ENCODE data around the gene ZC3H6.
"Not testable (repeated sequence)": the region's sequence is repeated elsewhere in the genome, so short reads cannot be mapped to it uniquely, and the experiment has no call there.

Gene ZC3H6

GRCh38 chr2:112340475-112341267 lies 65.3 kb downstream of the ZC3H6 start:
- no peak for DNase-seq

- no peak for DNase-seq
Observed at GRCh38 chr2:112342067-112342550, 66.7 kb downstream of the ZC3H6 start.

GRCh38 chr2:112343827-112344585 lies 68.6 kb downstream of the ZC3H6 start:
- no peak for DNase-seq

GRCh38 chr2:112345030-112346027 lies 69.9 kb downstream of the ZC3H6 start:
- DNase-seq = no peak

GRCh38 chr2:112352292-112352691 lies 76.9 kb downstream of the ZC3H6 start:
- DNase-seq = not testable (repeated sequence)

- DNase-seq = not testable (repeated sequence)
Observed at GRCh38 chr2:112352809-112353603, 77.6 kb downstream of the ZC3H6 start.

- not testable (repeated sequence) for DNase-seq
Observed at GRCh38 chr2:112354335-112354734, 78.9 kb downstream of the ZC3H6 start.

- not testable (repeated sequence) for DNase-seq
Observed at GRCh38 chr2:112360055-112360454, 84.7 kb downstream of the ZC3H6 start.
